Measurements from ENCODE around the gene KCNAB3. TPM values are rescaled to one million over a fixed set of nuclear protein-coding genes. Genes with fewer than 3 reads are reported as not detected.
A peak's percentile ranks its signal among the peaks of the same experiment; 100 is the strongest.

Gene KCNAB3
- total RNA-seq, 1 donor from 2014 or later, result 1.2 TPM

GRCh38 chr17:7943291-7943690, 13.6 kb upstream of the KCNAB3 start:
- no peak for DNase-seq (ENCODE audit: low spot score in 2 of 2)
- no peak for FAIRE-seq

GRCh38 chr17:7940743-7941142, 11.1 kb upstream of the KCNAB3 start:
- no peak for DNase-seq (ENCODE audit: low spot score in 2 of 2)
- no peak for FAIRE-seq

- DNase-seq (ENCODE audit: low spot score in 2 of 2) (no peak), FAIRE-seq (no peak)
Observed at GRCh38 chr17:7940034-7940433, 10.4 kb upstream of the KCNAB3 start.

GRCh38 chr17:7935859-7936258, 6.2 kb upstream of the KCNAB3 start:
- DNase-seq (ENCODE audit: low spot score in 2 of 2) (no peak), FAIRE-seq (no peak)

GRCh38 chr17:7932949-7933348, 3.3 kb upstream of the KCNAB3 start:
- peak in 1 of 2 donors; percentile 63 for DNase-seq (ENCODE audit: low spot score in 2 of 2)
- no peak for FAIRE-seq

- FAIRE-seq (no peak), DNase-seq (ENCODE audit: low spot score in 2 of 2) (no peak)
Observed at GRCh38 chr17:7932483-7932891, 2.8 kb upstream of the KCNAB3 start.

GRCh38 chr17:7931709-7932482, 2.2 kb upstream of the KCNAB3 start, which contains the start of the genes CNTROB and TRAPPC1:
Gene CNTROB, plus strand, starts transcription at chr17:7932206. Its CDS starts 874 bp downstream, at chr17:7933080.
Gene TRAPPC1, minus strand, starts transcription at chr17:7931946. Its CDS starts 117 bp downstream, at chr17:7931829.
- DNase-seq (ENCODE audit: low spot score in 2 of 2) (peak; percentile 97 to 99), FAIRE-seq (peak; percentile 72)

GRCh38 chr17:7930841-7931631, 1.4 kb upstream of the KCNAB3 start:
- DNase-seq (ENCODE audit: low spot score in 2 of 2), result no peak
- no peak for FAIRE-seq

GRCh38 chr17:7927596-7927995, 2.1 kb downstream of the KCNAB3 start:
- no peak for DNase-seq (ENCODE audit: low spot score in 2 of 2)
- no peak for FAIRE-seq

GRCh38 chr17:7922845-7923628, 6.6 kb downstream of the KCNAB3 start:
- FAIRE-seq (no peak), DNase-seq (ENCODE audit: low spot score in 2 of 2) (peak; percentile 73 to 83)

- FAIRE-seq (no peak), DNase-seq (ENCODE audit: low spot score in 2 of 2) (peak in 1 of 2 donors; percentile 20)
Observed at GRCh38 chr17:7922269-7922844, 7.3 kb downstream of the KCNAB3 start.

- DNase-seq (ENCODE audit: low spot score in 2 of 2) (no peak), FAIRE-seq (no peak)
Observed at GRCh38 chr17:7916808-7917207, 12.8 kb downstream of the KCNAB3 start.

- DNase-seq (ENCODE audit: low spot score in 2 of 2), result no peak
- no peak for FAIRE-seq
Observed at GRCh38 chr17:7916385-7916682, 13.3 kb downstream of the KCNAB3 start.

GRCh38 chr17:7915611-7916384, 13.9 kb downstream of the KCNAB3 start, which contains the start of gene RNF227:
Gene RNF227, minus strand, starts transcription at chr17:7916289. Its CDS starts 94 bp downstream, at chr17:7916195.
- DNase-seq (ENCODE audit: low spot score in 2 of 2), result peak; percentile 78 to 90
- FAIRE-seq, result no peak

GRCh38 chr17:7915179-7915610, 14.5 kb downstream of the KCNAB3 start:
- no peak for FAIRE-seq
- no peak for DNase-seq (ENCODE audit: low spot score in 2 of 2)

GRCh38 chr17:7912927-7913524, 16.6 kb downstream of the KCNAB3 start:
- no peak for FAIRE-seq
- DNase-seq (ENCODE audit: low spot score in 2 of 2), result peak; percentile 67 to 71

GRCh38 chr17:7911116-7911515, 18.5 kb downstream of the KCNAB3 start:
- FAIRE-seq, result no peak

GRCh38 chr17:7910711-7911110, 18.9 kb downstream of the KCNAB3 start:
- DNase-seq (ENCODE audit: low spot score in 2 of 2), result no peak
- FAIRE-seq, result no peak

More at GRCh38 chr17:7911116-7911515, 18.5 kb downstream of the KCNAB3 start:
- no peak for DNase-seq (ENCODE audit: low spot score in 2 of 2)

- FAIRE-seq, result no peak
- DNase-seq (ENCODE audit: low spot score in 2 of 2), result no peak
Observed at GRCh38 chr17:7910281-7910680, 19.4 kb downstream of the KCNAB3 start.
